Activated T-helper 2 cell treated with anti-CD3 and anti-CD28 coated beads, Interferon-gamma antibody, Interleukin-2, Interleukin-4, amounts not matched to agents 10 μg/mL and 5 μg/mL and 100 μg/mL, durations not matched to agents 14 hours and 24 hours and 36 hours (primary cell): ENCODE results near the gene TMEM223. TPM values are rescaled to one million over a fixed set of nuclear protein-coding genes. Genes with fewer than 3 reads are reported as not detected.

Experiments
- DNase-seq: peaks from one replicate; pipeline ENCODE4 v3.0.0; 2021; ENCODE audit warnings: low spot score
- H3K27ac Mint-ChIP-seq: one replicate; pipeline ENCODE4 v1.8.0; 2021; ENCODE audit warnings: mixed read lengths
- H3K27me3 Mint-ChIP-seq: one replicate; pipeline ENCODE4 v1.8.0; 2021; ENCODE audit warnings: low read depth, mixed read lengths
- H3K36me3 Mint-ChIP-seq: one replicate; pipeline ENCODE4 v1.8.0; 2021; ENCODE audit warnings: low read depth, mixed read lengths
- H3K4me1 Mint-ChIP-seq: one replicate; pipeline ENCODE4 v1.8.0; 2021; ENCODE audit warnings: low read depth, mixed read lengths
- H3K4me3 Mint-ChIP-seq: one replicate; pipeline ENCODE4 v1.8.0; 2021; ENCODE audit warnings: low read depth, mild to moderate bottlenecking, moderate library complexity, mixed read lengths
- H3K9me3 Mint-ChIP-seq: one replicate; pipeline ENCODE4 v1.8.0; 2021; ENCODE audit warnings: mixed read lengths
- intact Hi-C: fragments of 100-400 bp; cut with micrococcal nuclease; formaldehyde crosslinking; loops from one replicate; pipeline ENCODE4 v1.15.1; 2023
- total RNA-seq: library from RNA; stranded (reverse); gene quantifications from 2 replicates; pipeline ENCODE4 v1.2.3, GENCODE V29; 2022

Gene TMEM223
- total RNA-seq, 1 donor from 2014 or later, result 13.4 TPM

DNA sequence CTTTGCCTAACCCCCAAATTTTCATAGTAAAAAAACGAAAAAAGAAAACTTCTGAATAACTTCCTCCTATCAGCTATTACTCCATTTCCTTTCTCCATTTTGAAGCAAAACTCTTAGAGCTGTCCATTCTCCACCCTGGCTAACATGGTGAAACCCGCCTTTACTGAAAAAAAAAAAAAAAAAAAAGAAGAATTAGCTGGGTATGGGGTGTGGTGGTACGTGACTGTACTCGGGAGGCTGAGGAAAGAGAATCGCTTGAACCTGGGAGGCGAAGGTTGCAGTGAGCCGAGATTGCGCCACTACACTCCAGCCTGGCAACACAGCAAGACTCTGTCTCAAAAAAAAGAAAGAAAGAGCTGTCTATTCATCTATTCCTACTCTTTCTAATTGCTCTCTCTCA lies 24.8 kb upstream of the TMEM223 start:
- Mint-ChIP-seq H3K27me3 (no peaks in the 10 kb centered on the region), H3K4me1 (no peaks in the 10 kb centered on the region), H3K36me3 (peaks cover 27% of the 10 kb centered on the region), H3K4me3 (no peak overlapping the region), H3K27ac (no peak overlapping the region), H3K9me3 (no peaks in the 10 kb centered on the region)
- intact Hi-C loops, result no loop called here
- no peak for DNase-seq

DNA sequence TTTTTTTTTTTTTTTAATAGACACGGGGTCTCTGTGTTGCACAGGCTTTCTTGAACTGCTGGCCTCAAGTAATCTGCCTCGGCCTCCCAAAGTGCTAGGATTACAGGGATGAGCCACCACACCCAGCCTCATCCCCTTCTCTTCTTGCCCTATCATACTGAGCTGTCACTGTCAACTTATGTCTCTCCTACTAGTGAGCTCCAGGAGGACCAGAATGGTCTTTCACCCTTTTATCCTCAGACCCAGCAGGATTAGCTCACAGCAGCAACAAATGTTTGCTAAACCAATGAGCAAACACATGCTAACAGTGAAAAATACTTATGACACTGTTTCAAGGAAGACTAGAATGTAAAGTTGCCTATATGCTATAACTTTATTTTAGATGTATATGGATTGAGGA lies 19.9 kb upstream of the TMEM223 start:
- Mint-ChIP-seq H3K4me3 (no peak overlapping the region), H3K9me3 (no peaks in the 10 kb centered on the region), H3K27me3 (no peaks in the 10 kb centered on the region), H3K27ac (no peak overlapping the region), H3K36me3 (peaks cover 13% of the 10 kb centered on the region), H3K4me1 (peaks cover 1% of the 10 kb centered on the region)
- no peak for DNase-seq
- intact Hi-C loops, result no loop called here

DNA sequence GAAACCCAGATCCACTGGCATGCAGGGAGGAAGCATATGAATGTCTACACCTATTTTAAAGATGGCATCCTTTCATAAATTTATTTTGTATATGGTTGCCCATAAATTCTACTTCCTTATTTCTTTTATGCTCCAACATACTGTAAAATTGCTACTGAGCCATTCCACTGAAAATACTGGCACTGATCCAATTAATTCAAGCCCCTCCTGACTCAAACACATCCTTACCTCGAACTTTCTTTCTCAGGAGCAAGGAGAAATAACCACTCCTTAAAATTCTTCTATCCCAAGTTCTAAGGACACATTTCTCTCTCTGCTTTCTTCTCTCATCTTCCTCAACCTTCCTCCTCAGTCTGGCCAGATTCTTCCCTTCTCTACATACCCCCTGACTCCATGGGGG lies 18.9 kb upstream of the TMEM223 start:
- H3K4me3 Mint-ChIP-seq, result no peak overlapping the region
- no peaks in the 10 kb centered on the region for H3K27me3 Mint-ChIP-seq
- H3K36me3 Mint-ChIP-seq, result peaks cover 16% of the 10 kb centered on the region
- no peaks in the 10 kb centered on the region for H3K9me3 Mint-ChIP-seq
- DNase-seq, result no peak
- peaks cover 8% of the 10 kb centered on the region for H3K4me1 Mint-ChIP-seq
- H3K27ac Mint-ChIP-seq, result no peak overlapping the region
- intact Hi-C loops, result no loop called here

DNA sequence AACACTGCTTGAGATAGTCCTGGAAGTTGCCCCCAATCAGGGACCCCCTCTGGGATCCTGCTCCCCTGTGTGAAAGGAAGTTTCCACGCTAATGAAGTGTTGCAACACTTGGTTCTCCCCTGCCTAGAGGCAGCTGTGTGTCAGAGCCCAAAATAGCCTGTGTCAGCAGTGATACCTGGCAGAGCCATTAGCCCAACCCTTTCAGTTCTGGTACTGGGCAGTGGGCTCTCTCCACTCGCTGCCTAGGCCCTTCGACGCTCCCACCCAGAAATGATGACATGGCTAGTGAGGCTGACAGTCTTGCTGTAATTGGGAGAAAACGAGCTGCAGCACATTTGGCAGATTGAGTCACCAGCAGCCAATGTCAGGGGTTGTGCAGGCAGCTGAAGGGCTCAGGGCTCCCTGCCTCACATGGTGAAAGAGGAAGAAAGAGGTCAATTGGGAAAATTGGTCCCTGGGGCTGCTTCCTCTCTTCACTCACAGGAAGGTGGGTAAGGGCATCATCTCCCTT lies 14.9 kb upstream of the TMEM223 start:
- H3K27me3 Mint-ChIP-seq, result no peaks in the 10 kb centered on the region
- H3K4me1 Mint-ChIP-seq, result peaks cover 27% of the 10 kb centered on the region
- no peaks in the 10 kb centered on the region for H3K9me3 Mint-ChIP-seq
- peak overlapping the region; percentile 98 for H3K4me3 Mint-ChIP-seq
- no peak for DNase-seq
- H3K36me3 Mint-ChIP-seq, result peaks cover 42% of the 10 kb centered on the region
- intact Hi-C loops, result no loop called here
- H3K27ac Mint-ChIP-seq, result no peak overlapping the region

DNA sequence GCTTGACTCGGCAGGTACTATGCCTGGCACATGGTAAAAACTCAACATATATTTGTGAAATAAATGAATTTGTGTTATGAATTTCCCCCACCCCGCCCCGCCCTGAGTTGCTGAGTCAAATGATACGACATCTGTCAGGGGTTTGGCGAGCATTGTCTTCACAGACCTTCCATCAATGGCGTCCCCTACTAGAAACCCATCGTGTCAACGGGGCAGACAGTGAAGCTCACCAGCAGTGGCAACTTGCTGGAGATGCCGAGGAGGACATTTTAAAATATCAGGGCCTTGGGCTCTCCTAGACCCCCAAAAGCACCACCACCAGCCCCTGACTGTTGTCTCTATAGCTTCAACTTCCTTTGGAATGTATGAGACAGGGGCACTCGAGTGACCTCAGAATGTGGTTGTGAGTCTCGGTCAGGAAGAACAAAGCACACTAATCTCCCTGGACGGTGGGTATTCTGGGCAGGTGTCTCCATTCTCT lies 14.2 kb upstream of the TMEM223 start:
- Mint-ChIP-seq H3K4me1 (peaks cover 30% of the 10 kb centered on the region), H3K9me3 (no peaks in the 10 kb centered on the region), H3K4me3 (peak overlapping the region; percentile 98), H3K27me3 (no peaks in the 10 kb centered on the region), H3K36me3 (peaks cover 48% of the 10 kb centered on the region), H3K27ac (peak overlapping the region; percentile 89)
- intact Hi-C loops, result loop anchor here (1.0 to 2.0 kb wide), 5 partner anchors 14 to 51 kb away; partner anchors contain the start of genes TMEM179B, TMEM223, WDR74 and ZBTB3
- no peak for DNase-seq

DNA sequence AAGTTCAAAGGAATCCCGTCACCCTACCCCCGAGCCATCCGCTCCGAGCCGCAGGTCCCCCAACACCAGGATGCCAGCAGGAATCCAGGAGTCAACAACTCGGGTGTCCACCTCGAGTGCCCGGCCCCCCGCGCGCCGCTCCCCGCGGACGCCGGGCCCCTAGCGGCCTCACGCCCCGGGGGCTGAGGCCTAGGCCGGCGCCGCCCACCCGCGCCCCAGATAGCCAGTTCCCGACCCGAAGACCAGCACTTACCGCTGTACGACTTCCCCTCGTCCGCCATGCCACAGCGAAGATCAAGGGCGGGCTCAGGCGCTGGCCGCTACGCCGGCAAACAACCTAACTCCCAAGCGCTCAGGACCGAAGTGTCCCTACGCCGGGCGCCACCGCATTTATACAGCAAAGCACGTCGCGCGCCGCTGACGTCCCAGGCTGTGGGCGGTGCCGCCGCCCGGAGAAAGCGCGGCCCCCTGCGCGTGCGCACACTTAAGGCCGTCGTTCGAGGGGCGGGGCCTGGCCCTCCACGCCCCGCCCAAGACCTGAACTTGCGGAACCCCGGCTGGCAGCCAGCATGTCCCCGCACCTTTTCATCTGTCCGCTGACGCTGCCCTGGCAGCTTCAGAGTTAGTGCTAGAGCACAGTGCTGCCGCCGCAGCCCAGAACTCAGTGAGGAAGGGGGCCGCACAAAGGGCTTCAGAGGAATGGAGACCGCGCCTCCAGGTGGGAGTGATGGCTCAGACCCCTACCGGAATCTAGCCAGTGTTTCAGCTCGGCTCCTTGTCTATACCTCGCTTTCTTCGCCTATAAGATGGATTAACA lies 13.5 kb upstream of the TMEM223 start, which contains the start of gene NXF1:
NXF1 (minus strand) TSS at position 365 of the 817 bp plus-strand sequence; CDS start at position 281, 84 bp downstream.
- peak within 1 kb of the TSS; percentile 98 for H3K4me3 Mint-ChIP-seq
- DNase-seq, result peak; percentile 95
- H3K9me3 Mint-ChIP-seq, result no peaks in the 10 kb centered on the region
- H3K27me3 Mint-ChIP-seq, result no peaks in the 10 kb centered on the region
- peak within 1 kb of the TSS; percentile 94 for H3K27ac Mint-ChIP-seq
- H3K36me3 Mint-ChIP-seq, result peaks cover 53% of the 10 kb centered on the region
- intact Hi-C loops, result loop anchor here (1.0 to 2.0 kb wide), 5 partner anchors 13 to 50 kb away; partner anchors contain the start of genes TMEM179B, TMEM223, WDR74 and ZBTB3
- peaks cover 30% of the 10 kb centered on the region for H3K4me1 Mint-ChIP-seq

DNA sequence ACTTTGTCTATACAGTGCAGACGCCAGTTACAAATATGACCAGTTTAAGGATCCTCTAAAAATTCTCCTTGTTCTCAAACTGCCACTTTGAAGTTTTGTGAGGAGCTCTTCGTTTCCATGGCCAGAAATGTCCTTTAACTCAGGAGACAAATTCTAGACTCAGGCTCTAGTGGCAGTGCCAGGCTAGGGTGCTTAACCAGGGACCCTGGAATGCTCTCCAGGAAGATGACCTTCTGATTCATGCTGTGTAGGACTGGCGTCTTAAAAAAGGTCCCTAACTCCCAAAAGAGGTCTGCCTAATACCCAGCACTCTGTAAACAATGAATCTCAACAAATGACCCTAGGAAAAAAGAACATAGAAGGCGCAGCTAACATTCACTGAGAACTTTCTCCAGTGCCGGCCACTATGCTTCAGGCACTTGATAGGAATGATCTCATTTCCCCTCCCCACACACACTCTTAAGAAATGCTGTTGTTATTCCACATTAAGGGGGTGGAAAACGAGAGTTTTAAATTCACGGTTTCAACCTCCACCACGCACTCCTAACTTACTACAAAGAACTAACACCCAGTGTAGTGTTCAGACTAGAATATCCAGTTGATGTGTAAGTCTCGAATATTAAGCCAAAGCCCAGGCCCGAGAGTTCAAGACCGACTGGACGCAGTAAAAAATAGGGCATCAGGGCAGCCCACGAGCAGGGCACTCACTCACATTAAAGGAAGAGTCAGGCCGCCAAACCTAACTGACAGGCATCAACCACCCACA lies 12.7 kb upstream of the TMEM223 start:
- H3K36me3 Mint-ChIP-seq, result peaks cover 60% of the 10 kb centered on the region
- peak overlapping the region; percentile 94 for H3K27ac Mint-ChIP-seq
- DNase-seq, result no peak
- peak overlapping the region; percentile 98 for H3K4me3 Mint-ChIP-seq
- H3K4me1 Mint-ChIP-seq, result peaks cover 31% of the 10 kb centered on the region
- H3K27me3 Mint-ChIP-seq, result no peaks in the 10 kb centered on the region
- intact Hi-C loops, result loop anchor here (1.0 to 2.0 kb wide), 5 partner anchors 12 to 50 kb away; partner anchors contain the start of genes TMEM179B, TMEM223, WDR74 and ZBTB3
- no peaks in the 10 kb centered on the region for H3K9me3 Mint-ChIP-seq

DNA sequence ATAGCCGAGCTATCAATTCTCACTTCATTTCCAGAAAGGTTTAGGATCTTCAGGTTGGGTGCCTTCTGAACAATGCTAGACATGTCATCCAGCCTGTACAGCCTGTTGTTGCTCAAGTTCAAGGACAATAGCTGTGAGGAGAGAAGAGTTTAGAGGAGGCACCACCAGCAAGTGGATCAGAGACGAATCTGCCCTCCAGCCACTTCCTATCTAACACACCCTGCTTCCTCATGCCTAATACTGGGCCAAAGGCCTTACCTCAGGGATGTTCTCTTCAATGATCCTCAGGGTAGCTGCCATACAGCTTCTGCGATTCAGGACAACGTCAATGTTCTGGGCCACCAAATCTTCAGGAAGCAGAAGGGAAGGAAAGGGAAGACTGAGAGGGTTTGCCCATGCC lies 9.3 kb upstream of the TMEM223 start:
- no peak for DNase-seq
- peaks cover 25% of the 10 kb centered on the region for H3K4me1 Mint-ChIP-seq
- H3K27ac Mint-ChIP-seq, result no peak overlapping the region
- H3K9me3 Mint-ChIP-seq, result no peaks in the 10 kb centered on the region
- H3K36me3 Mint-ChIP-seq, result peaks cover 81% of the 10 kb centered on the region
- no peaks in the 10 kb centered on the region for H3K27me3 Mint-ChIP-seq
- intact Hi-C loops, result no loop called here
- no peak overlapping the region for H3K4me3 Mint-ChIP-seq

DNA sequence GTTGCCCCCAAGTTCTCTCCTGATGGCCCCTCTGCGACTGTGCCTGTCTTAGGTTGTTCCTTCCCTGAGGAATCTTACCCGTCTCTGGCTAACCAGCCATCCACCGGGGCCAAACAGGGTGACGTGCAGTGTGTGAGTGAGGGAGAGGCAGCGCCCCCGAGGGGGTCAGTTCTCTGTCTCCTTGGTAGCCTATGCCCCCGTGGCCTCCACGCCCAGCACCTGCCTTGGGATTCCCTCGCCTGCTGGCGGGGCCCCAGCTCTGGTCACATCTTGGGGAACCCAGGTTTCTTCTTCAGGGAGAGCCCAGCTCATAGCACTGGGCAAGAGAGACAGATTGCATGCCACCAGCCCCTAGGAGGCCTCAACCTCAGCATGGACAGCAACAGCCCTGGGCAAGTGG lies 7.7 kb upstream of the TMEM223 start:
- H3K4me3 Mint-ChIP-seq, result no peak overlapping the region

DNA sequence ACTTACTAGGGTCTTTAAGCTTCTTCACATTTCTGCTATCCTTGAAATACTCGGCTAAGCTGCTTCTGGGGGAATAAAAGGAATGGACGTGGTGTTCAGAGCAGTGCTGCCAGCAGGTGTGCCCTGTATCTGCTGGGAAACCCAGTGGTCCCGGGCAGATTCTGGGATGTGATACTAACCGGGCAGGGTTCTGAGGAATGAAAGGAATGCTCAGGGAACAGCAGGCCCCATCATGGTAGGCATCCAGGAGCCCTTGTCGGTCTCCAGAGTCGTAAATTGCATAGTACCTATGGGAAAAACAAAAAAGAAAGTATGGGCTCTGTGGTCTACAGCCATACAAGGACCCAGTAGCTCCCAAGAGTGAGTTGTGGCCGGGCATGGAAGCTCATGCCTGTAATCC lies 4.5 kb upstream of the TMEM223 start:
- Mint-ChIP-seq H3K4me3 (no peak overlapping the region), H3K9me3 (no peaks in the 10 kb centered on the region), H3K27me3 (no peaks in the 10 kb centered on the region), H3K27ac (no peak overlapping the region), H3K4me1 (peaks cover 14% of the 10 kb centered on the region), H3K36me3 (peaks cover 85% of the 10 kb centered on the region)
- intact Hi-C loops, result no loop called here
- no peak for DNase-seq

More for the DNA sequence above, 7.7 kb upstream of the TMEM223 start:
- intact Hi-C loops, result no loop called here
- Mint-ChIP-seq H3K36me3 (peaks cover 93% of the 10 kb centered on the region), H3K9me3 (no peaks in the 10 kb centered on the region), H3K27ac (no peak overlapping the region), H3K27me3 (no peaks in the 10 kb centered on the region), H3K4me1 (peaks cover 23% of the 10 kb centered on the region)
- DNase-seq, result no peak

DNA sequence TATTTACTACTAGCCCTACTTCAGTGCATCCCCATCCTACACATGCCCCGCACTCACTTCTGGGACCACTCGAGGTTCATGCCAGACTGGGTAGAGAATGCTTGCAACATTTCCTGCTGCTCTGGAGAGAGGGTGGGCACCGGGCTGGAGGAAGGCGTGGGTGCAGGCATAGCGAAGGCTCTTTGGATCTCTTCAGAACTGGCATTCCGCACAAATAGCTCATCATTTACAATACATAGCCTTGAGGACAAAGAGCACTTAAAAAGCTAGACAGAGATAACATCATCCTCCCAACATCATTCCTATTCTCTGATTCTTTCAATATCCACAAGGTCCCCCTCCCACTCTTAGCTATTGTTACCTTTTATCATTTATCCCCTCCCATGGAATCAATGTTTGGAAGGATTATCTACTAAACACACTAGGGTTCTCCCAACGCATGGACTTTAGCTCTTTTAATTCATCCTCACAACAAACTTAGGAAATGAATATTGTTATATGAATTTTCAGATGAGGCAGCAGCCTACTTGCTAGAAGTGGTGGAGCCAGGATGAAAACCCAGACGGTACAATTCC lies 2.5 kb upstream of the TMEM223 start:
- DNase-seq, result no peak
- no peak overlapping the region for H3K4me3 Mint-ChIP-seq
- H3K27me3 Mint-ChIP-seq, result no peaks in the 10 kb centered on the region
- no peak overlapping the region for H3K27ac Mint-ChIP-seq
- H3K9me3 Mint-ChIP-seq, result no peaks in the 10 kb centered on the region
- intact Hi-C loops, result no loop called here
- peaks cover 86% of the 10 kb centered on the region for H3K36me3 Mint-ChIP-seq
- H3K4me1 Mint-ChIP-seq, result peaks cover 29% of the 10 kb centered on the region

DNA sequence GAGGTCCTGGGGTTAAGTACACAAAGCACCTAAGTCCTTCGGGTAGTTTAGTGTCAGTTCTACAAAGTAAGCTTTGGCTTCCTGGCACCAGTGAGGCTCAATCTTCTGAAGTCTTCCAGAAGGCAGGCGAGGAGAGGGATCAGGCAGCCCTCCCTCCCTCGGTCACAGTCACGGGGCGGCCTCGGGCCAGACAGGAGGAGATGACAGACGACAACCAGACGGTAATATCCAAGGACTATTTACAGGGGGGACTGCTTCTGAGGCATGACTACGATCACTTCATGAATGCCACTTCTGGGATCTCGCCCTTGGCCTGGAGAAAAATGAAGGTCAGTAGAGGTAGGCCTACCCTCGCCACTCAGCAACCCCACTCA lies 383 bp upstream of the TMEM223 start:
- Mint-ChIP-seq H3K4me1 (peaks cover 40% of the 10 kb centered on the region), H3K27ac (peak overlapping the region; percentile 89), H3K27me3 (no peaks in the 10 kb centered on the region), H3K36me3 (peaks cover 83% of the 10 kb centered on the region), H3K9me3 (no peaks in the 10 kb centered on the region), H3K4me3 (peak overlapping the region; percentile 87)
- DNase-seq, result no peak
- intact Hi-C loops, result loop anchor here (1.0 kb wide), 1 partner anchor 13 kb away; the partner anchor contains the start of gene NXF1
